ENCODE data around the gene VWA5B2.

VWA5B2 gene

GRCh38 chr3:184229394-184230080, at the start of gene VWA5B2:
Gene VWA5B2, plus strand, starts transcription at chr3:184229585. Its CDS starts 944 bp downstream, at chr3:184230529.
- peak; percentile 74 for DNase-seq

GRCh38 chr3:184180165-184180564, 49.2 kb upstream of the VWA5B2 start:
- no peak for DNase-seq

- DNase-seq: no peak
Observed at GRCh38 chr3:184181596-184181995, 47.8 kb upstream of the VWA5B2 start.

- DNase-seq: no peak
Observed at GRCh38 chr3:184183679-184184078, 45.7 kb upstream of the VWA5B2 start.

- no peak for DNase-seq
Observed at GRCh38 chr3:184184546-184185230, 44.7 kb upstream of the VWA5B2 start.

GRCh38 chr3:184185461-184186183, 43.8 kb upstream of the VWA5B2 start:
- DNase-seq: peak; percentile 98

GRCh38 chr3:184186184-184186901, 43.0 kb upstream of the VWA5B2 start, which contains the start of gene ABCF3:
Gene ABCF3, plus strand, starts transcription at chr3:184186199. Its CDS starts 9 bp downstream, at chr3:184186208.
- DNase-seq: no peak

GRCh38 chr3:184186902-184187207, 42.5 kb upstream of the VWA5B2 start:
- no peak for DNase-seq

GRCh38 chr3:184188080-184188479, 41.3 kb upstream of the VWA5B2 start:
- DNase-seq: no peak

- no peak for DNase-seq
Observed at GRCh38 chr3:184189421-184189820, 40.0 kb upstream of the VWA5B2 start.

GRCh38 chr3:184192889-184193288, 36.5 kb upstream of the VWA5B2 start:
- DNase-seq: no peak

GRCh38 chr3:184193991-184194539, 35.3 kb upstream of the VWA5B2 start:
- DNase-seq: no peak

- DNase-seq: peak; percentile 38
Observed at GRCh38 chr3:184196536-184196935, 32.8 kb upstream of the VWA5B2 start.

- no peak for DNase-seq
Observed at GRCh38 chr3:184198509-184198908, 30.9 kb upstream of the VWA5B2 start.

- no peak for DNase-seq
Observed at GRCh38 chr3:184200825-184201224, 28.6 kb upstream of the VWA5B2 start.

GRCh38 chr3:184203526-184203925, 25.9 kb upstream of the VWA5B2 start:
- no peak for DNase-seq

GRCh38 chr3:184209146-184209923, 20.1 kb upstream of the VWA5B2 start:
- DNase-seq: no peak

GRCh38 chr3:184211297-184211696, 18.1 kb upstream of the VWA5B2 start:
- no peak for DNase-seq

- no peak for DNase-seq
Observed at GRCh38 chr3:184211718-184212117, 17.7 kb upstream of the VWA5B2 start.

- no peak for DNase-seq
Observed at GRCh38 chr3:184218814-184219213, 10.6 kb upstream of the VWA5B2 start.

- no peak for DNase-seq
Observed at GRCh38 chr3:184222521-184222920, 6.9 kb upstream of the VWA5B2 start.

GRCh38 chr3:184223946-184224345, 5.4 kb upstream of the VWA5B2 start:
- no peak for DNase-seq
